Measurements from ENCODE around the gene MTUS2.

DNA sequence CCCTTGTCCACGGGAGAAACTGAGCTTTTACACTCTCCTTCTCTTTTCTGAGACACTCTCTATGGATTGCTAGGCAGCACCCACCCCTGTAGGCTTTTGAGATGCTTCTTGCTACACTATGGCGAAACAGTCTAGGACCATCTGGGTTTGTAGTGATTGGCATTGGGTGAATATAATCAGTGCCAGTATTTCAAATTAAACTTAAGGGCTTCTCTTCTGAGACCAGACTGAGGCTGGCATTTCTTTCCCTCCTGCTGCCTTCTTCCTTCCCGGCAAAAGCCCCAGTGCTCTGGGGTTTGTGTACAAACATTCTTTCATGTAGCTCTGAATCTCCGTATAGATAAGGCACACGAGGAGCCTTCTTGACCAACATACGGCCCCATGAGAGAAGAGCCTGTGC is 498.6 kb downstream of the MTUS2 start:
- TF ChIP-seq POLR2A (IDR thresholded peaks at IDR 0.05), result no peak
- TF ChIP-seq, protein P1, sequence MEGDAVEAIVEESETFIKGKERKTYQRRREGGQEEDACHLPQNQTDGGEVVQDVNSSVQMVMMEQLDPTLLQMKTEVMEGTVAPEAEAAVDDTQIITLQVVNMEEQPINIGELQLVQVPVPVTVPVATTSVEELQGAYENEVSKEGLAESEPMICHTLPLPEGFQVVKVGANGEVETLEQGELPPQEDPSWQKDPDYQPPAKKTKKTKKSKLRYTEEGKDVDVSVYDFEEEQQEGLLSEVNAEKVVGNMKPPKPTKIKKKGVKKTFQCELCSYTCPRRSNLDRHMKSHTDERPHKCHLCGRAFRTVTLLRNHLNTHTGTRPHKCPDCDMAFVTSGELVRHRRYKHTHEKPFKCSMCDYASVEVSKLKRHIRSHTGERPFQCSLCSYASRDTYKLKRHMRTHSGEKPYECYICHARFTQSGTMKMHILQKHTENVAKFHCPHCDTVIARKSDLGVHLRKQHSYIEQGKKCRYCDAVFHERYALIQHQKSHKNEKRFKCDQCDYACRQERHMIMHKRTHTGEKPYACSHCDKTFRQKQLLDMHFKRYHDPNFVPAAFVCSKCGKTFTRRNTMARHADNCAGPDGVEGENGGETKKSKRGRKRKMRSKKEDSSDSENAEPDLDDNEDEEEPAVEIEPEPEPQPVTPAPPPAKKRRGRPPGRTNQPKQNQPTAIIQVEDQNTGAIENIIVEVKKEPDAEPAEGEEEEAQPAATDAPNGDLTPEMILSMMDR (IDR thresholded peaks at IDR 0.05 in 8 of 11, conservative IDR thresholded peaks at IDR 0.05 in 3 of 11), result no peak
